Right ventricle myocardium superior (tissue), 1 donor: ENCODE data around the gene RAB33B. TPM values are rescaled to one million over a fixed set of nuclear protein-coding genes. Genes with fewer than 3 reads are reported as not detected.
A peak's percentile ranks its signal among the peaks of the same experiment; 100 is the strongest.
"Not testable (repeated sequence)": the region's sequence is repeated elsewhere in the genome, so short reads cannot be mapped to it uniquely, and the experiment has no call there.

ENCODE experiments used
- ATAC-seq: fragments of 200-7000 bp; cut with Tn5 transposase; one replicate; pipeline ENCODE4 v1.9.1; 2020; ENCODE audit warnings: mild to moderate bottlenecking; ENCODE audit not compliant: poor library complexity
- DNase-seq: peaks from one replicate; pipeline ENCODE4 v3.0.0-alpha.2; 2020
- intact Hi-C: fragments of 100-400 bp; cut with DNase I; formaldehyde crosslinking; loops from one replicate; pipeline ENCODE4 v1.11.2; 2022
- long read RNA-seq: library from polyadenylated mRNA; unstranded; transcript quantifications from one replicate; pipeline ENCODE4 v2.0.0, GENCODE V29; 2021
- total RNA-seq: library from RNA; stranded (reverse); fragmentation: NEBNext Ultra II Directional; extraction: Animal tissue kit (Norgen Biotek cat#: 25700); gene quantifications from one replicate; pipeline ENCODE4 v1.2.1, GENCODE V29; 2021
- donor health status: DM: no; HTN: yes; CAD: no; lungs with severe emphysema.

The RAB33B gene
- total RNA-seq = 5.5 TPM
- long read RNA-seq, full-length matches to known transcripts = 26 of 28 reads
- long read RNA-seq, partial matches to known transcripts = 0 of 28 reads
- long read RNA-seq, other reads (novel, unspliced or antisense) = 2 of 28 reads

DNA sequence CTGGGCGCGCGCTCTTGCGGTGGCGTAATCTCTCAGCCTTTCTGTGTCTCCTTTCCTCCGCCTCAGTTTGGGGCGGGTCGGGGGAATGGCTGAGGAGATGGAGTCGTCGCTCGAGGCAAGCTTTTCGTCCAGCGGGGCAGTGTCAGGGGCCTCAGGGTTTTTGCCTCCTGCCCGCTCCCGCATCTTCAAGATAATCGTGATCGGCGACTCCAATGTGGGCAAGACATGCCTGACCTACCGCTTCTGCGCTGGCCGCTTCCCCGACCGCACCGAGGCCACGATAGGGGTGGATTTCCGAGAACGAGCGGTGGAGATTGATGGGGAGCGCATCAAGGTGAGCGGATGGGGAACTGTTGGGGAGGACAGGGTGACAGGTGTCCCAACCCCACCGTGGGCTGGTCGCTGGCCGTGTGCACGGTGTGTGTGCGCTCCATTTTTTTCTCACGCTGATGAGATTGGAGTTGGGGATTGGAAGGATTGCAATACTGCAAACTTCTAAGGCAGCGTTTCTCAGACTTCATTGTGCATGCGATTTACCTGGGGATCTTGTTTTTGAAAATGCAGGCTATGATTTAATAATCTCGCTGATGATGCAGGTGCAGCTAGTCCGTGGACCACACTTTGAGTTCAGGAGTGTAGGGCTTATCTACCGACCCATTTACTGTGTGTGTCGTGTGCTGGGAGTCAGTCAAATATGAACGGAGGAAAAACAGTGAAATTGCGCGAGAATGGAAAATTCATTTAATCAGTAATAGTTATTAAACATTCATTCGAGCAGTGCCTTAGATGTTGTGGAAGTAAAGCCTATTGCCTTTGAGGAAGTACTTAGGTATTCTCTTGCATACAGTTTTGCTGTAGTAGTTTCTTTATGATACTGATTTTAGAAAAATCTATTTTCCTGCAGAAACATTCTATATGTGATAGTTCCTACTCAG, at the start of gene RAB33B:
TSS of gene RAB33B (plus strand) at position 11 of the 935 bp plus-strand sequence. CDS start at position 86, 75 bp downstream.
- ATAC-seq (peak; percentile 5), DNase-seq (peak; percentile 96)
- intact Hi-C loops = no loop called here

DNA sequence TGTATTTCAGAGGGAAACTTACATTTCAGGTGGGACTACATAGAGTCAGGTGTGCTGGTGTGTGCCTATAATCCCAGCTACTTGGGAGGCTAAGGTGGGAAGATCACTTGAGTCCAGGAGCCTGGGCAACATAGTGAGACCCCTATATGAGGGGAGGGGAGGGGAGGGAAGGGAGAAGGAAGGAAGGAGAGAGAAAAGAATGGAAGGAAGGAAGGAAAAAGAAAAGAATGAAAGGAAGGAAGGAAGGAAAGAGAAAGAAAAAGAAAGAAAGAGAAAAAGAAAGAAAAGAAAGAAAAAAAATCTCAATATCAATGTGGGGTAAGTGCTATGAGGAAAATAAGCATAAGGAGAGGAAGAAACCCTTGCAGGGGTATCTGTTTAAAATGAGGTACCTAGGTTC, 43.6 kb upstream of the RAB33B start:
- no peak for ATAC-seq
- no peak for DNase-seq
- intact Hi-C loops = no loop called here

DNA sequence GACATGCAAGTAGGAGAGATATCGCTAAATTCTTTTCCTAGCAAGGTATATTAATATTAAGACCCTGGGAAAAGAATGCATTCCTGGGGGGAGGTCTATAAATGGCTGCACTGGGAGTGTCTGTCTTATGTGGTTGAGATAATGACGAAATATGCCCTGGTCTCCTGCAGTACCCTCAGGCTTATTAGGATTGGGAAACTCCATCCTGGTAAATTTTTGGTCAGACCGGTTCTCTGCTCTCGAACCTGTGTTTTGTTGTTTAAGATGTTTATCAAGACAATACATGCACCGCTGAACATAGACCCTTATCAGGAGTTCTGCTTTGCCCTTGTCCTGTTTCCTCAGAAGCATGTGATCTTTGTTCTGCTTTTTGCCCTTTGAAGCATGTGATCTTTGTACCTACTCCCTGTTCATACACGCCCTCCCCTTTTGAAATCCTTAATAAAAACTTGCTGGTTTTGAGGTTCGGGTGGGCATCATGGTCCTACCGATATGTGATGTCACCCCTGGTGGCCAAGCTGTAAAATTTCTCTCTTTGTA, 39.2 kb upstream of the RAB33B start:
- ATAC-seq, DNase-seq: not testable (repeated sequence)
- intact Hi-C loops = loop anchor here (5.0 kb wide), 1 partner anchor 218 kb away; no protein-coding TSS in a partner anchor

DNA sequence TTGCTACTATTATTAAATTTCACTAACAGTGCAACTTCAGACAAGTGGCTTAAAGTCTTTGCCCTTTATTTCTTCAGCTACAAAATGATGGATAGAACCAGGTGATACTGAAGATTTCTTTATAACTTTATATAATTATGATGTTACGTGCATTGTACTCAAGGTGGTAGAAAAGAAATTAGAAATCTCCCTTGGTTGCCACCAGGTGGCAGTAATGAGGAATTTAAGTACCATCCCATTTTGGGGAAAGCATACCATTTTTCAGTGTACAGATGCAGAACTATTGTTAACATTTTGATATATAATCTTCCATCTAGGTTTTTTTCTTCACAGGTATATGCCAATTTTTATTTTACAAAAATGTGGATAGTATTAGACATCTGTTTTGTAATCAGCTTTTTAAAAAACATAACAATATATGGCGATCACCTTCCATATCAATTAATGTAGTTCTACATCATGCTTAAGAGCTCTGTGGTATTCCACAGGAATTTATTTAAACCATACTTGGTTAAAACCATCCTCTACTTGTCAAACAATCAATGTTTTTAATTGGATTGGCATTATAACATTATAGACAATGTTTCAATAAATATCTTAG, 37.7 kb upstream of the RAB33B start:
- no peak for DNase-seq
- intact Hi-C loops = loop anchor here (5.0 kb wide), 1 partner anchor 216 kb away; no protein-coding TSS in a partner anchor
- no peak for ATAC-seq

DNA sequence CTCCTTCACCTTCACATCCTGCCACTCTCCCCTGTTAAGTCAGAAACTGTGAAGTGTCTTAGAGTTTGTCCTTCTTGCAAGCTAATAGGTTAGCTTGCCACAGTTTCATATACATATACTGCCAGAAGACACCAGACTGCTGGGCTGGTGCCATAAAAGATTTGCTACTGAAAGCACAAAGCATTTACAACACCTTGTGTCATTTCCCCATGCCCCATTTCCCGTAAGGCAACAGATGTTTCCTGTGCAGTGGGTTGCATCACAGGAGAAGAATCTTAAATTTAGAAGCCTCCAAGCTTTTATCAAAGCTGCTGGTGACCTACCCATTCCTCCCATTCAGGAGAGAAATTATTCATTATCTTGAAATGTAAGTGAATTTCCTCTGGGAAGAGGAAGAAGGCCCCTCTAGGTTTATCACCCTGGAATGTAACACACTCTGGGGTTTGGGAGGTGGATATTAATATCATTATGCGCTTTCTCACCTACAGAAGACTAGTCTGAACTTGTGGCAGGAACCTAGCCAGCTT, 34.5 kb upstream of the RAB33B start:
- ATAC-seq = peak; percentile 80
- DNase-seq = no peak
- intact Hi-C loops = loop anchor here (5.0 kb wide), 1 partner anchor 213 kb away; no protein-coding TSS in a partner anchor

DNA sequence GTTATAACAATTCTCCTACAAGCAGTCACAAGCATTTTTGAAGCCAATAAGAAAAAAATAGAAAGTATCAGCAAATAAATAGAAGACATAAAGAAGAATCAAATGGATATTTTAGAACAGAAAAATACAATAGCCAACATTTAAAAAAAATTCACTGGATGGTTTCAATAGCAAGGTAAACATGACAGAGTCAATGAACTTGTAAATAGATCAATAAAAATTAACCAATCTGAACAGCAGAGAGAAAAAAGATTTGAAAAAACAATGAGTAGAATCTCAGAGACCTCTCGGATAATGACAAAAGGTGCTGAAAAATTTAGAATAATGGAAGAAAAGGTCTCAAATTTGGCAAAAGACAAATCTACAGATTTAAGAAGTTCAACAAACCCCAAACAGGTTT, 33.3 kb upstream of the RAB33B start:
- intact Hi-C loops = no loop called here
- no peak for ATAC-seq
- no peak for DNase-seq

DNA sequence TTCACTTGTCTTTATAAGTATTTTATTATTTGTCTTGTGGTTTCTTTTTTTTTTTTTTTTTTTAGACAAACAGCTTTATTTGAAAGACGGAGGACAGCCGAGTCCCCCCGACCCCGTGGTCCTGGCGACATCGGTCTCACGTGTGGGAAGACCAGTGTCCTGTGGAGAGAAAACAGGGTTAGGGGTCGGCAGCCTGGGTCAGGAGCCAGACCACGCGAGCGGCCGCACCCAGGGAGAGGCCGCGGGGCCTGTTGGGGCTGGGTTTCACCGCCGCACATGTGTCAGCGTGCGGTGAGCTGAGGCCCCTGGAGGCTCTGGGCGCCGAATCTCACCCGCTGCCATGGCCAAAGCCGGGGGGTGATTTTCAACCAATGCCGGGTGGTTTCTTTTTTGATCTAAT, 17.8 kb upstream of the RAB33B start:
- DNase-seq (no peak), ATAC-seq (no peak)
- intact Hi-C loops = no loop called here

DNA sequence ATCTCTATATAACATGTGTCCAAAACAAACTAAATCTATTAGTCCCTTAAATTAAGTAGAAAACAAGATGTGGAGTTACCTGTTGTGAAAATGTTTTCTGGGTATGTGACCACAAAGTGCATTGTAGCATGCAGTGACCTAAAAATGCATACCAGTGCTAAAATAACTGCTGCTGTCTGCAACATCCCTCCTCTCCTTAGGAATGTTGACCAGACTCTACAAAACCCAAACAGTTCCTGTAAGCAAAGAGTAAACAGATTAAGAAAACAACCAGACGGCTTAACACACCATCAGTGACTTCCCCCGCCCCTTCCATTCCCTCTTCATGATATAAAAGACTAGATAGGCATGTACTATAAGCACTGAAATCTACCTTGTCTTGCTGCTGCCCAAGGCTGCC, 15.8 kb upstream of the RAB33B start:
- intact Hi-C loops = no loop called here
- no peak for DNase-seq
- ATAC-seq = no peak

DNA sequence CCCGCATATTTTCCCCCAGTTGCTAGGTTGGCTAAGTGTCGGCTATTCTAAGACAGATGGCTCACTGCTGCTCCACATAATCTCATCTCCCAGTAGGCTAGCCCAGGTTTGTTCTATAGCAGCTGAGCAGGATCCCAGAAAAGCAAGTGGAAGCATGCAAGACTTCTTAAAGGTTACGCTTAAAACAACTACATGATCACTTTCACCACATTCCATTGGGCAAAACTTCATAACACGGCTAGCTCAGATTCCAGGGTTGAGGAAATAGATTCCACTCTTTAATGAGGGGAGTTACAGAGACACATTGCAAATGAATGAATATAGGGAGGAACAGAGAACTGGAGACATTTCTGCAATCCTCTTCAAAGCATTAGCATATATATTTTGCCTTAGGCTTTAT, 12.9 kb upstream of the RAB33B start:
- intact Hi-C loops = no loop called here
- no peak for ATAC-seq
- no peak for DNase-seq

DNA sequence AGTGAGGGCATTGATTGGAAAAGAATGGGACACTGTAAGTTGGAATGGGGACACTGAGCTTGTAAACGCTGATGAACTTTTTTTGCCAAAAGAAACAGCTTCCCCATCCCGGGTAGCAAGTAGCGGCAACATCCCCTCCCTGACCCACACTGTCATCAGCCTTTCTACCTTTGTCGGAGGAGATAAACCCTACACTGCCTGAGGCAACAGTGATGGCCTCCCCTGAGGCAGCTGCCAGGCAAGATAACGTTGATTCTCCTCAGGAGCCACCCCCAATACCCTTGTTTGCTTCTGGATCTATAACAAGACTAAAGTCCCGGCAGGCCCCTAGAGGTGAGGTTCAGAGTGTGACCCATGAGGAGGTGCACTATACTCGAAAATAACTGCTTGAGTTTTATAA, 10.3 kb upstream of the RAB33B start:
- intact Hi-C loops = no loop called here
- ATAC-seq (no peak), DNase-seq (no peak)

DNA sequence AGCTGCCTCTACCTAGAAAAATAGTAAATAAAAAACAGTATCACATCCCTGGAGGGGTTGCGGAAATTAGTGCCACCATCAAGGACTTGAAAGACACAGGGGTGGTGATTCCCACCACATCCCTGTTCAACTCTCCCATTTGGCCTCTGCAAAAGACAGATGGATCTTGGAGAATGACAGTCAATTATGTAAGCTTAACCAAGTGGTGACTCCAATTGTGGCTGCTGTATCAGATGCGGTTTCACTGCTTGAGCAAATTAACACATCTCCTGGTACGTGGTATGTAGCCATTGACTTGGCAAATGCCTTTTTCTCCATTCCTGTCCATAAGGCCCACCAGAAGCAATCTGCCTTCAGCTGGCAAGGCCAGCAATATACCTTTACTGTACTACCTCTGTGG, 9.0 kb upstream of the RAB33B start:
- ATAC-seq, intact Hi-C loops, DNase-seq: not testable (repeated sequence)

DNA sequence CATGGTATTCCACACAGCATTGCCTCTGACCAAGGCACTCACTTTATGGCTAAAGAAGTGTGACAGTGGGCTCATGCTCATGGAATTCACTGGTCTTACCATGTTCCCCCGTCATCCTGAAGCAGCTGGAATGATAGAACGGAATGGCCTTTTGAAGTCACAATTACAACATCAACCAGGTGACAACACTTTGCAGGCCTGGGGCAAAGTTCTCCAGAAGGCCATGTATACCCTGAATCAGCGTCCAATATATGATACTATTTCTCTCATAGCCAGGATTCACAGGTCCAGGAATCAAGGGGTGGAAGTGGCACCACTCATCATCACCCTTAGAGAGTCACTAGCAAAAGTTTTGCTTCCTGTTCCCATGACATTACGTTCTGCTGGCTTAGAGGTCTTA, 6.8 kb upstream of the RAB33B start:
- ATAC-seq, intact Hi-C loops: not testable (repeated sequence)

DNA sequence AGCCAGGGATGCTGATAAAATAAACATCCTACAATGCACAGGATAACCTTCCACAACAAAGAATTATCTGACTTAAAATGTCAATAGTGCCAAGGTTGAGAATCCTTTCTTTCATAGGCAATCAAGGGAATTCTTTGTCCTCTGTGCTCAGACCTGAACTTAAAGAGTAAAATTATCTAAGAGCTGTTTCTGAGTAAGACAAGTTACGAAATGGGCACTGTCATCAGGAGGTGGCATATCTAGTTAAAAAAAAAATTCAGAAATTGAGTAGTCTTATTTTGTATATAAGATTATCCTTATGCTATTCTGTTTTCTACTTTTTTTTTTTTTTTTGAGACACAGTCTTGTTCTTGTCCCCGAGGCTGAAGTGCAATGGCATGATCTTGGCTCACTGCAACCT, 3.3 kb upstream of the RAB33B start:
- DNase-seq (no peak), ATAC-seq (no peak)
- intact Hi-C loops = no loop called here

More for the DNA sequence above, 6.8 kb upstream of the RAB33B start:
- DNase-seq = not testable (repeated sequence)

DNA sequence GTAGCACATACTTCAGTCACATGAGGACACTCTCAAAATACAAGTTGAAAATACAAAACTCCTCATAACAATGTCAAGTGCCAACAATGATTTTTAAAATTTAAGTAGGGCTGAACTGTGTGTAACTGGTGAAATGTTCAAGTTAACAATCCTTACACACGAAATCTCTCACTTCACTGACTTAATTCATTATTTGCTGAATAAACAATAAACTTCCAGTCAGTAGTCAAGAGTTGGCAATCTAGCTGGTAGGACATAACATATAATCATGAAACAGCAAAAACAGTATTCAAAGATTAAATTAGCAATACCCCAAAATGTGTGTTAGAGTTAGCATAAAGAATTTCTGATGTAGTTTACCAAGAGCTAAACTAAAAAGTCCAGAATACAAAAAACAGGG, 1.9 kb upstream of the RAB33B start:
- DNase-seq (no peak), ATAC-seq (no peak)
- intact Hi-C loops = no loop called here

DNA sequence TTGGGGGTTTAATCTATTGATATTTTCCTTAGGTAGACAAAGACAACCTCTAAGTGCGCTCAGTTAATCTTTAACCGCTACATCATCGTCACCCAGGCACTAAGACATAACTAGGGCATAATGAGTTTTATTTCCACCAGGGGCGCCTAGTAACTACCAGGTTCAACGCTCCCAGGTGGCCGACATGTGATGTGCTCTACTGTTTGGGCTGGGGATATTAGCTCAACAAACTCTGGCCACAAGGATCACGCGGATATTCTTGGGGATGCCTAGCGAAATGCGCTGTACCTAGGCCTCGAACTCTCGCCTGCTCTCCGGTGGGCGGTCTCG, 915 bp upstream of the RAB33B start:
- ATAC-seq = peak; percentile 15
- intact Hi-C loops = no loop called here
- no peak for DNase-seq

DNA sequence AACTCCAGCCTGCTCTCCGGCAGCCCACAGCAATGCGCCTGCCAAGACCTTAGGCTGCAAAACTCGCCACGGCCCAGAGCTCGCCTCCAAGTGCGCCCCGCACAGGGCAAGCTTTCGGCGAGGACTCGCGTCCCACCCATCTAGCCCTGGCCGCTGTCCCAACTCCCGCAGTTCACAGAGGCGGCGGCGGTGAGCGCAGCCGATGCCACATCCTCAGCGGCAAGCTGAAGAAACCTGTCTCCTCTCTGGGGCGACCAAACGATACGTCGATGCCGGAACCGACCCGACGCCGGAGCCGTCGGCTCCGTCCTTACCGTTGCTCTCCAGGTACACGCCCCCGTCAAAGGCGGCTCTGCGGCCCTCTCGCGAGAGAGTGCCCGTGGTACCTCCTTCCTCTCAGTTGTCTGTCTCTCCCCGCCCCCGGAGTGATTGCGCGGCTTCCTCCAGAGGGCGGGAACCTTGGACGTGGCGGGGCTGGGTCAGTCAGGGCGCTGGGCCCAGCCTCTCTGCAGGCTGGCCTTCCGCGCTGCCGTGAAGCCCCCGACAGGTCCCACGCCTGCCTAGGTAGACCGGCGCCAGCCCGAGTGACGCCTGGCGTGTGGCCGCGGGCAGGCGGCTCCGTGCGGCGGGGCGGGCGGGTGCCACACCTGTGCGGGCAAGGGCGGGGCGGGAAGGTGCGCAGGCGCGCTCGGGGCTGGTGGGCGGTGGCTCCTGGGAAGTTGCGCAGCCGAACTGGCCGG, 380 bp upstream of the RAB33B start:
- peak; percentile 98 for ATAC-seq
- DNase-seq = peak; percentile 99
- intact Hi-C loops = no loop called here

DNA sequence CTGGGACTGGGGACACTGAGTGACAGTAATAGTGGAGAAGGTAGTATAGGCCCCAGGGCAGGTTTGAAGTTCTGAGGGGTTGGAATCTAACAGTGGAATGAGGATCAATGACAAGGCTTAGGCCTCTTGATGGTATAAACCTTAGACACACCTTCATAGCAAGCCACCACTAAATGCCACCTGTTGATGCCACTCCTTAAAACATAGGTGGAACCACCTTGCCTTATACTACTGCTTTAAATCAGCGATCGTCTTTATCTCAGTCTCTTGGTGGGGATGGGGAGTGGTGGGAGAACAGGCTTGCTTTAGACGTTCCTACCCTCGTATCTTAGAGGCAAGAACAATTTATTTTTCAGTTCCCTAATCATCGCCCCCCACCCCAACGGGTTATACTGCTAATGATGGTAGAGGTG, 1.2 kb downstream of the RAB33B start:
- intact Hi-C loops = no loop called here
- DNase-seq (no peak), ATAC-seq (no peak)

DNA sequence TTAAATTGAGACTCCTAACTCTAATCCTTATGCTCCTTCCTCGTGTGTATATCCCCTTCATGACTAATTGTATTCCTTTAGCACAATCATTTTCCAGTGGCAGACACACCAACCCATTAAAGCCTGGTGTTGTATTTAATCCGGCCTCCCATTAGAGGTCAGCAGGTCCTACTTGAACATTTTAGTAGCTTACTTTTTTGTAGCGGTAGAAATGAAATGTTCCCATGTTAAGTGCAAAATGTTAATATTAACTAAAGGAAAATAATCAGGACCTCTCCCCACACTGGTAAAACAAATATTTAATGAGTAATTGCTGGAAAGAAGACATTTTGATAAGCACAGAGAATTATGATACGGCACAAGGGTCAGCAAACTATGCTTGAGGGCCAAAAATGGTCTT, 3.4 kb downstream of the RAB33B start:
- DNase-seq = no peak
- no peak for ATAC-seq
- intact Hi-C loops = no loop called here

DNA sequence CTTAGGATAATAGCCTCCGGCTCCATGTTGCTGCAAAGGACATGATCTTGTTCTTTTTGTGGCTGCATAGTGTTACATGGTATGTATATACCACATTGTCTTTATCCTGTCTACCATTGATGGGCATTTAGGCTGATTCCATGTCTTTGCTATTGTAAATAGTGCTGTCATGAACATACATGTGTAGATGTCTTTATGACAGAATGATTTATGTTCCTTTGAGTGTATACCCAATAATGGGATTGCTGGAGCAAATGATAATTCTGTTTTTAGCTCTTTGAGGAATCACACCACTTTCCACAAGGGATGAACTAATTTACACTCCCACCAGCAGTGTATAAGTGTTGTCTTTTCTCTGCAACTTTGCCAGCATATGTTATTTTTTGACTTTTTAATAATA, 4.6 kb downstream of the RAB33B start:
- ATAC-seq = no peak
- intact Hi-C loops = no loop called here
- DNase-seq = no peak
